ENCODE results near the gene LCN2. TPM values are rescaled to one million over a fixed set of nuclear protein-coding genes. Genes with fewer than 3 reads are reported as not detected.
"Not testable (repeated sequence)": the region's sequence is repeated elsewhere in the genome, so short reads cannot be mapped to it uniquely, and the experiment has no call there.

LCN2 gene
- total RNA-seq, 1 donor from 2014 or later = not detected

GRCh38 chr9:128127990-128128835 lies 21.0 kb upstream of the LCN2 start:
- peak; percentile 88 to 90 for DNase-seq (ENCODE audit: low read depth in 2 of 2)

- no peak for DNase-seq (ENCODE audit: low read depth in 2 of 2)
Observed at GRCh38 chr9:128128836-128129590, 20.2 kb upstream of the LCN2 start.

GRCh38 chr9:128129976-128130590 lies 19.2 kb upstream of the LCN2 start:
- DNase-seq (ENCODE audit: low read depth in 2 of 2) = not testable (repeated sequence)

- DNase-seq (ENCODE audit: low read depth in 2 of 2) = not testable (repeated sequence)
Observed at GRCh38 chr9:128130651-128131050, 18.6 kb upstream of the LCN2 start.

- not testable (repeated sequence) for DNase-seq (ENCODE audit: low read depth in 2 of 2)
Observed at GRCh38 chr9:128131346-128131745, 17.9 kb upstream of the LCN2 start.

- not testable (repeated sequence) for DNase-seq (ENCODE audit: low read depth in 2 of 2)
Observed at GRCh38 chr9:128132139-128132538, 17.1 kb upstream of the LCN2 start.

GRCh38 chr9:128135561-128135960 lies 13.7 kb upstream of the LCN2 start:
- DNase-seq (ENCODE audit: low read depth in 2 of 2) = not testable (repeated sequence)

GRCh38 chr9:128136816-128137793 lies 12.1 kb upstream of the LCN2 start:
- peak in 1 of 2 donors; percentile 24 for DNase-seq (ENCODE audit: low read depth in 2 of 2)

- DNase-seq (ENCODE audit: low read depth in 2 of 2) = no peak
Observed at GRCh38 chr9:128138001-128138400, 11.3 kb upstream of the LCN2 start.

GRCh38 chr9:128139621-128140020 lies 9.6 kb upstream of the LCN2 start:
- DNase-seq (ENCODE audit: low read depth in 2 of 2) = no peak

- no peak for DNase-seq (ENCODE audit: low read depth in 2 of 2)
Observed at GRCh38 chr9:128141604-128142003, 7.6 kb upstream of the LCN2 start.

GRCh38 chr9:128142061-128142460 lies 7.2 kb upstream of the LCN2 start:
- DNase-seq (ENCODE audit: low read depth in 2 of 2) = no peak

GRCh38 chr9:128142596-128142995 lies 6.7 kb upstream of the LCN2 start:
- no peak for DNase-seq (ENCODE audit: low read depth in 2 of 2)

- no peak for DNase-seq (ENCODE audit: low read depth in 2 of 2)
Observed at GRCh38 chr9:128143525-128144238, 5.6 kb upstream of the LCN2 start.

- no peak for DNase-seq (ENCODE audit: low read depth in 2 of 2)
Observed at GRCh38 chr9:128144239-128145181, 4.7 kb upstream of the LCN2 start.

- DNase-seq (ENCODE audit: low read depth in 2 of 2) = no peak
Observed at GRCh38 chr9:128145536-128145935, 3.7 kb upstream of the LCN2 start.

- no peak for DNase-seq (ENCODE audit: low read depth in 2 of 2)
Observed at GRCh38 chr9:128145951-128146351, 3.3 kb upstream of the LCN2 start.

GRCh38 chr9:128146591-128147120 lies 2.6 kb upstream of the LCN2 start:
- no peak for DNase-seq (ENCODE audit: low read depth in 2 of 2)

- no peak for DNase-seq (ENCODE audit: low read depth in 2 of 2)
Observed at GRCh38 chr9:128148509-128149000, 698 bp upstream of the LCN2 start.
